Fibroblast of skin of left biceps (primary cell): ENCODE results near the gene PPP2R5C.
A peak's percentile ranks its signal among the peaks of the same experiment; 100 is the strongest.

ENCODE experiments used
- DNase-seq, 2 experiments: peaks; one replicate each; pipeline ENCODE4 v3.0.0-alpha.2; 2013; ENCODE audit warnings: low read depth in 2 of 2

The PPP2R5C gene

DNA sequence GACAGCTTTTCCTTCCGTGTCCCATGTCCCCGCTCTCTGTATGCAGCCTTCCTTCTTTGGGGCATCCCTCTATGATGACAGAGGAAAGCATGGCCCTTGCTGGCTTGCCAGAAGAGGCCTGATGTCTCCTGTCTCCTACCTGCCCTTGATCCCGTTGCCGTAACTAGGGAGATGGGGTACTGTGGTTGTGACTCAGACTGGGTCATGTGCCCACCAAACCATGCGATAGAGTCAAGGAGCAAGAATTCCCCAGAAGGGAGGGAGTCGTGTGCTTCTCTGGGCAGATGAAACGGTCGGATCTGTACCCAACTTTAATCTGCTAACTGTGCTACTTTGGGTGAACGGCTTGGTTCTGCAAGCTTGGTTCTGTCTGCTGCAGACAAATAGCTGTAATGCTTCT, 103.8 kb downstream of the PPP2R5C start:
- no peak for DNase-seq

DNA sequence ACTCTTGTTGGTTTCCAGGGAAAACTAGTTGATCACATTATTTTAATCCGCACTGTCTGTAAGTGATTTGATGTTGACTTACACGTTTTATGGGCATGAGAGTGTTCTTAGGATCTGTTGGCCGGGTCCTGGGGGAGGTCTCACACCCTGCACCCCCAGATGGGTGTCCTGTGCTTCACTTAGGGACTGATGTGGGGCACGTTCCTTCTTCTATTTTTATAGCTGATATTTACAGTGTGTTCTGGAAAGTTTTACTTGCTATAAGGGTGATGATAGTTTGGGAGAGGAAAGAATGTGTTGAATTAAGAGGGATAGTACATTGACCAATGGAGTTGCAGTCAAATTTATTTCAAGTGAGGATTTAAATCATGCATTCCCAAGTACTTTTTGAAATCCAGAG, 106.3 kb downstream of the PPP2R5C start:
- no peak for DNase-seq

GRCh38 chr14:101869217-101869616, 107.7 kb downstream of the PPP2R5C start:
- DNase-seq, result no peak

- no peak for DNase-seq
Observed at GRCh38 chr14:101870273-101870939, 108.9 kb downstream of the PPP2R5C start.

GRCh38 chr14:101872346-101872745, 110.8 kb downstream of the PPP2R5C start:
- DNase-seq, result no peak

- DNase-seq, result no peak
Observed at GRCh38 chr14:101873076-101873825, 111.7 kb downstream of the PPP2R5C start.

GRCh38 chr14:101873991-101874390, 112.5 kb downstream of the PPP2R5C start:
- DNase-seq, result no peak

DNA sequence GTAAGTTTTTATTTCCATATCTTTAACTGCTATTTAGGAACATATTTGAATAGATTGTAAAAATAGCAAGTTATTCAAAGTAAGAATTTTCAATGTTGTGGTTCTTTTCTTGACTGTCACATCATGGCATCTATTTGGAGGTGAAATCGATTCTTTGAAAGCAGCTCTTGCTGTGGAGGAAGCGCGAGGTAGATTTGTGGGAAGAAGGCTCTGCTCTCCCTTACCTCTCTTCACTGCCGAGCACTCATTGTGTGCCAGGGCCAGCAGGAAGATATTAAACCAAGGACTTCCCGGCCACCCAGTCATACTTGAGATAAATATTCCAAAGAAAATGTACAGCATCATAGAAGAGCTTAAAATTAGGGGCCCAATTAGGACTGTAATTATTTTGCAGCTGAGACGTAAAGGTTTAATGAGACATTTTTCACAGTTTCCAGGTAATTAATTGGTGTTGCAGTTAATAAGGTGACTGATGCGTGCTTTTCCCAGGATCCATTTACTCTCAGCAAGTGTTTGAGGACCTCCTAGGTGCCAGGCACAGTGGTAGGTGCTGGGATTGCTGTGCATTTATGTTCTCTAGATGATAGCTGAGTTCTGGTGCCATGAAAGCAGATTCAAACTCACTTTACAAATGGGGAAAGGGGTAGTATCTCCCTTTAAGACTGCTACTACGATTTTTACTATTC, 113.7 kb downstream of the PPP2R5C start:
- no peak for DNase-seq

DNA sequence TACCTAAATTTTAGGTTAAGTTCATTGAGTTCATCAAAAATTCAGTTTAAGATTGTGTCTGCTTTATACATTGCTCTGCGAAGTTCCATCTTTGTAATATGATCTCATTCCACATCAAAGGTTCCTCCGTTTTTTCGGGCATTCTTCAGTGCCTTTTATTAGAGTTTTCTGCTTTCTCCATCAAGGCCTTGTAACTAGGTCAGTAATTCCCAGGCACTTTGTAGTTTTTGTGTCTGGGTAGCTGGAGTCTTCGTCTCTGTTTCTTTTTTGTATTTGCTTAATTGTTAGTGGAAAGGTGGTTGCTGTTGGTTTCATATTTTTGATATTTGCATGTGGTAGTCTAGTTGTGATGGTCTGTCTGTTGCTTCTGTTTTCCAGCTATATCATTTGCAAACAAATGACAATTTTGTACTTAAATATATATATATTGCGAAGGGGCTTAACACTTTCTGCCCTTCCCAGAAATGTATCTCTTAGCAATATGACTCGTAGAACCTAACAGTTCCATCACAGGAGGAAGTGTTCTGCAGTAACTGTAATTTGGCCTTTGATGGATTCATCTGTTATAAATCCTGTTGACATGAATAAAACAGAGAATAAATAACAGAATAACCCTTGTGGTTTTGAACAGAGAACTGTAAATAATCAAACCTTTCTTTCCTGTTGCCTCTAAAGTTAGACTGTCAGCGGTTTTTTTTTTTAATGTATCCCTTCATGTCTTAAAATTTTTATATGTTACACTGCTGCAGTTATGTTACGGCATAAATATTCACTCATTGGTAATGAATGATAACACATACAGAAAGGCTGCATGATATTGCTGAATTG, 114.4 kb downstream of the PPP2R5C start:
- no peak for DNase-seq

- peak; percentile 24 for DNase-seq
Observed at GRCh38 chr14:101876555-101876938, 115.0 kb downstream of the PPP2R5C start.

DNA sequence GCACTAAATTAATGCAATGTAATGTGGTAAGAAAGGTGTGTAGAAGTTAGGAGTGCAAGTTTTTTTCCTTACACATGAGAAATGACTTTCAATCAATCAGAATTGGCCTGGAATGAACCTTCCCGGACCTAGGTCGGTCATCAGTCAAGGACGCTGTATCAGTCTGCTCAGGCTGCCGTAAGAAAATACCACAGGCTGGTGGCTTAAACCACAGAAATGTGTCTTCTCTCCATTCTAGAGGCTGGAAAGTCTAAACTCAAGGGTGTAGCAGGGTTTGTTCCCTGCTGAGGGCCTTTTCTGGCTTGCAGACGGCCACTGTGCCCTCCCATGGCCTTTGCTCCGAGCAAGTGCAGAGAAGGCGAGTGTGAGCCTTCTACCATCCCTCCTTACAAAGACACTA, 116.3 kb downstream of the PPP2R5C start:
- DNase-seq, result no peak

GRCh38 chr14:101878211-101878821, 116.8 kb downstream of the PPP2R5C start:
- no peak for DNase-seq

GRCh38 chr14:101878822-101879528, 117.5 kb downstream of the PPP2R5C start:
- DNase-seq, result no peak

DNA sequence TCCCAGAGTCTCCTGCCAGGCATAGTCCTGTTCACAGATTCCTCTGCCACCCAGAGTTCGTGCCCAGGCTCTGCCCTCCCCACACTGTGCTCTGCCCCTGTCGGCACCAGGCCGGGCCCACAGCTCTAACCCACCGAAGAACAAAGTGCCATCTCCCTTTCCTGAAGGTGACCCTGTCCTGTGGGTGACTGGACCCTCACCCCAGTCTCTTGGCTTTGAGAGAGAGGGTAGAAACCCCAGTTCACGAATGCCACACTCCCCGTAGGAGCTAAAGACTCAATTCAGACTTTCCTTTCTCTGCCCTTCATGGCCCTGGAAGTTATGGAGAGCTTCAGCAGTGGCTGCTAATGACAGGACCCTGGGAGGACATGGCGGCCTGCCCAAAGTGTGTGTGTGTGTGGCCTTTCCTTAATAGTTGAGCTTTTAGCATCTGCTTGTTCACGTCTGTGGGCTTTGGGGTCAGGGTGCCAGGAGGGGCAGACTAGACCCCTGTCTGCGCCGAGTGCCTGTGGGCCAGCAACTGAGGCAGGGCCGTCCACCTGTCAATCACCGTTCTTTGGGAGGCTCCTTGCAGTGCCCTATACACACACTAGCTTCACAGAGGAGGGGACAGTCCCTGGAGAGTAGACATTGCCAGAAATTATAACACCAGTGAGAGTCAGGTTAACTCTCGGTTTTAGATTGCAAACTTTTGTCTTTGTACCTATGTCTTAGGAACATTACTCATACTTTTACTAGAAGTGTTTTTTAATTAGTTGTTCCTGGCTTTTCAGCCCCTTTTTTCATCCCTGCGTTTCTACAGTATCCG, 118.2 kb downstream of the PPP2R5C start:
- no peak for DNase-seq

GRCh38 chr14:101881426-101881825, 119.9 kb downstream of the PPP2R5C start:
- no peak for DNase-seq

- no peak for DNase-seq
Observed at GRCh38 chr14:101882141-101882935, 120.8 kb downstream of the PPP2R5C start.

GRCh38 chr14:101884089-101884933, 122.8 kb downstream of the PPP2R5C start:
- no peak for DNase-seq

DNA sequence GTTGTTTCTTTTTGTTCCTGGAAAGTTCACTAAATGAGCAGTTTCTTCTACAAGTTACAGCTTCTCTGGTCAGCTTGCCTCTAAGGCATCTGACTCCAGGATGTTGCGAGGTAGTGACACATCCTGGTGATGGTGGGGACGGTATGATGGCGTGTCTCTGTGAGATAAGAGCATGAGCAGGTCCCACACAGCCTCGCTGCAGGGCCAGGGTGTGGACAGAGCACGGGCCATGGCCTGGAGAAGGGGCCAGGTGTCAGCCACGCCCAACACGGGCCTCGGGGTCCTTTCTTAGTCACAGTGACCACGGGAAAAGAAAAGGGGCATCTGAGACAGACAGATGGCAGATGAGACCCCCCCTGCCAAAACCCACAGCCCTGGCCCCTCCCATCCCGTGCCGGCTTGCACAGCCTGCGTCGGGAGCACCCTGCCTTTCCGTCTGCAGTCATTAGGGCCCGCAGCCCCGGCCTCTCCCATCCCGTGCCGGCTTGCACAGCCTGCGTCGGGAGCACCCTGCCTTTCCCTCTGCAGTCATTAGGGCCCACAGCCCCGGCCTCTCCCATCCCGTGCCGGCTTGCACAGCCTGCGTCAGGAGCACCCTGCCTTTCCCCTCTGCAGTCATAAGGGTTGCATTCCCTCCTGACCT, 123.5 kb downstream of the PPP2R5C start:
- no peak for DNase-seq
